ENCODE results near the gene CORO2A. TPM values are rescaled to one million over a fixed set of nuclear protein-coding genes. Genes with fewer than 3 reads are reported as not detected.
"Not testable (repeated sequence)": the region's sequence is repeated elsewhere in the genome, so short reads cannot be mapped to it uniquely, and the experiment has no call there.

Gene CORO2A
- total and polyA plus RNA-seq, 8 donors: 0.20 to 1.3 (median 0.60) TPM

DNA sequence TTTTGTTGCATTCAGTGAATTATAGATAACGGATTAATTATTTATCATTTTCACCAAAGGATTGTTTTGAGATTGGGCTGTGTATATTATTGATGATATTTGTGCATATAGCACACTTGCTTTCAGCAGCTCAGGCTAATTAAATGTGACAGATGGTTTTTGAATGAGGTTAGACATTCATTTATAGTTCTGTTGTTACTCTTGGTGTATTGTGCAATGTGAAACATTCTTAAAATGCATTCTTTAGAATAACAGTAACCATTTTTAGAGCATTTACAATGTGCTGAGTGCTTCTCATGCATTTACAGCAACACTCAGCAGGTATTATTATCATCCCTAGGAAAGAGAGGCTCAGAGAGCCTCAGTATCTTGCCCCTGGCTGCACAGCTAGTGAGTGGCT, 112.1 kb downstream of the CORO2A start:
- no peaks in the 10 kb centered on the region for H3K27me3 ChIP-seq
- 93 to 96% methylated on average over 1 of the region's 1 CpG for WGBS, 2 donors
- H3K4me1 ChIP-seq: no peaks in the 10 kb centered on the region
- no peak overlapping the region for H3K4me3 ChIP-seq
- no peak overlapping the region for H3K27ac ChIP-seq
- ATAC-seq: no peak
- FAIRE-seq: no peak
- H3K9me3 ChIP-seq: no peaks in the 10 kb centered on the region
- no peak for TF ChIP-seq CTCF (IDR thresholded peaks at IDR 0.05)
- DNase-seq: no peak
- intact Hi-C loops (cut with DNase I): no loop called here
- H3K36me3 ChIP-seq: peaks cover 5 to 35% (median 17%) of the 10 kb centered on the region in 3 donors

DNA sequence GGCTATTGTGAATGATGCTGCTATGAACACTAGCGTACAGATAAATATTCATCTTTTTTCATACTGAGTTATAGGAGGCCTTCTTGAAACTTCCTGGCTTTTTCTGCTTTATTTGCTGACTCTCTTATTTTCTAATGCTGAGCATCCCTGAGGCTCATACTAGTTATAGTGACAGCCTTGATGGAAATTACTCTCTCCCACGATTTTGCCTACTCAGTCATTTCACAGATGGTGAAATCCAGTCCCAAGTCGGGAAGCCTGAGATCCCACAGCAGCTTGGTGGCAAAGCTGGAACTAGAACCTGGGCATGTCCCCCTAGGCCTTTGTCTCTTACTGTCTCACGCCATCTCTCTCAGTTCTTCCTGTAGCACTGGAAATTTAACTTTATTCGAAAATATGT, 113.5 kb downstream of the CORO2A start:
- Histone ChIP-seq H3K36me3 (peaks cover 5 to 35% (median 17%) of the 10 kb centered on the region in 3 donors), H3K9me3 (no peaks in the 10 kb centered on the region), H3K4me1 (peaks cover 0 to 4% (median 0%) of the 10 kb centered on the region in 3 donors), H3K27ac (no peak overlapping the region), H3K27me3 (no peaks in the 10 kb centered on the region), H3K4me3 (no peak overlapping the region)
- TF ChIP-seq CTCF (IDR thresholded peaks at IDR 0.05): no peak
- WGBS, 2 donors: 71 to 84% methylated on average over 5 of the region's 5 CpGs
- FAIRE-seq: no peak
- DNase-seq: no peak
- intact Hi-C loops (cut with DNase I): loop anchor here in 2 of 3 donors (10.0 kb wide), 3 partner anchors 126 to 186 kb away; partner anchors contain the start of gene TBC1D2 (in 1 of the 2)
- no peak for ATAC-seq

- H3K4me3 ChIP-seq, H3K27ac ChIP-seq, ATAC-seq, H3K27me3 ChIP-seq, DNase-seq, FAIRE-seq, H3K9me3 ChIP-seq: not testable (repeated sequence)
- peaks cover 0 to 13% (median 0%) of the 10 kb centered on the region in 3 donors for H3K4me1 ChIP-seq
- peaks cover under 1 to 15% (median 4%) of the 10 kb centered on the region in 3 donors for H3K36me3 ChIP-seq
- 85 to 88% methylated on average over 8 of the region's 8 CpGs for WGBS, 2 donors
- intact Hi-C loops (cut with DNase I): loop anchor here in 2 of 3 donors (10.0 kb wide), 3 partner anchors 128 to 188 kb away; partner anchors contain the start of gene TBC1D2 (in 1 of the 2)
Observed at GRCh38 chr9:98076514-98076890, 115.9 kb downstream of the CORO2A start.

DNA sequence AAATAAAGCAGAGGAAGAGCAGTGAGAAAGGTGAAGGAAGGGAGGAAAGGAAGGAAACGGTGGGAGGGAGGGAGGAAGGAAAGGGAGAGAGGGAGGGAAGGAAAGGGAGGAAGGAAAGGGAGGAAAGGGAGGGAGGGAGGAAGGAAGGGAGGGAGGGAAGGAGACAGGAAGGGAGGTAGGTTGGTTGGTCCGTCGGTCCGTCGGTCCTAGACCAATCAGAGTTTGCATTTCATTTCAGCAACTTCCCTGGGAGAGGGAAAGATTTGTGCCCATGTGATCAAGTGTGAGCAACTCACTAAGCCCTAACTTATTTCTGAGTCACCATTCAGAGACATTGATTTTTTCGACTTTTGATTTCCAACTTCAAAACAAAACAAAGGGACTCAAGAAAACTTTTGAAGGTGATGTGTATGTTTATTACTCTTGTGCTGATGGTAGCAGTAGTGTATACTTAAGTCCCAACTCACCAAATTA, 117.1 kb downstream of the CORO2A start:
- intact Hi-C loops (cut with DNase I): loop anchor here in 2 of 3 donors (10.0 kb wide), 3 partner anchors 129 to 189 kb away; partner anchors contain the start of gene TBC1D2 (in 1 of the 2)
- Histone ChIP-seq H3K4me1 (peaks cover 0 to 13% (median 0%) of the 10 kb centered on the region in 3 donors), H3K36me3 (peaks cover 0 to 7% (median 0%) of the 10 kb centered on the region in 3 donors), H3K4me3 (no peak overlapping the region), H3K9me3 (no peaks in the 10 kb centered on the region), H3K27me3 (no peaks in the 10 kb centered on the region), H3K27ac (no peak overlapping the region)
- FAIRE-seq: no peak
- WGBS, 2 donors: 55 to 63% methylated on average over 6 of the region's 6 CpGs
- no peak for DNase-seq
- TF ChIP-seq CTCF (IDR thresholded peaks at IDR 0.05): no peak
- ATAC-seq: peak; percentile 35 to 65 (median 56)

GRCh38 chr9:98074115-98074990, 118.1 kb downstream of the CORO2A start:
- no peak overlapping the region for H3K4me3 ChIP-seq
- peak; percentile 83 to 96 (median 90) for TF ChIP-seq CTCF (IDR thresholded peaks at IDR 0.05)
- FAIRE-seq: no peak
- H3K36me3 ChIP-seq: peaks cover 0 to 3% (median 0%) of the 10 kb centered on the region in 3 donors
- DNase-seq: peak in 5 of 6 donors; percentile 23 to 84 (median 48)
- no peak overlapping the region for H3K27ac ChIP-seq
- H3K4me1 ChIP-seq: peaks cover 0 to 13% (median 0%) of the 10 kb centered on the region in 3 donors
- no peaks in the 10 kb centered on the region for H3K27me3 ChIP-seq
- ATAC-seq: peak; percentile 60 to 84 (median 76)
- no peaks in the 10 kb centered on the region for H3K9me3 ChIP-seq
- intact Hi-C loops (cut with DNase I): loop anchor here in 2 of 3 donors (10.0 kb wide), 3 partner anchors 130 to 190 kb away; partner anchors contain the start of gene TBC1D2 (in 1 of the 2)
- WGBS, 2 donors: 44 to 46% methylated on average over 13 of the region's 13 CpGs
